HepG2 (cell line): Measurements from ENCODE around the gene TBC1D16. TPM values are rescaled to one million over a fixed set of nuclear protein-coding genes. Genes with fewer than 3 reads are reported as not detected.

Source experiments
- ATF1 ChIP-seq: IDR thresholded peaks from 2 replicates; pipeline ENCODE4 v1.6.1; 2016; ENCODE audit warnings: mild to moderate bottlenecking, control low read depth
- CENPBD1 ChIP-seq: sonication (generic); formaldehyde crosslinking; IDR thresholded peaks from 2 replicates; pipeline ENCODE4 v1.8.0; 2022; ENCODE audit warnings: missing genetic modification reagents, low read depth, mild to moderate bottlenecking, borderline replicate concordance
- EP300 ChIP-seq, 3 experiments: sonication (generic) in 1 of 3; formaldehyde crosslinking in 1 of 3; IDR thresholded peaks; 2 replicates each; pipeline versions ENCODE4 v1.5.1 to v1.6.1; 2011 to 2020; ENCODE audit warnings: low read depth in 2 of 3, low read length in 2 of 3, borderline replicate concordance in 1 of 3, improper control_type of control experiment in 1 of 3, mild to moderate bottlenecking in 1 of 3, missing genetic modification reagents in 1 of 3, moderate library complexity in 1 of 3
- ESRRA ChIP-seq: sonication (generic); formaldehyde crosslinking; IDR thresholded peaks from 2 replicates; pipeline ENCODE4 v1.5.1; 2020; ENCODE audit warnings: mild to moderate bottlenecking, low read depth, missing genetic modification reagents
- ETV6 ChIP-seq: sonication (generic); formaldehyde crosslinking; conservative IDR thresholded peaks from 2 replicates; pipeline ENCODE4 v1.4.0; 2020; ENCODE audit warnings: missing genetic modification reagents
- EZH2 ChIP-seq: conservative IDR thresholded peaks from 2 replicates; pipeline ENCODE4 v1.6.1; 2012; ENCODE audit warnings: mild to moderate bottlenecking, low read depth, low read length, moderate library complexity
- HNRNPUL1 ChIP-seq: fragments of 200-400 bp; formaldehyde crosslinking; IDR thresholded peaks from 2 replicates; pipeline ENCODE4 v1.6.1; 2017; ENCODE audit warnings: low read depth, mild to moderate bottlenecking, low read length, moderate library complexity
- LCORL ChIP-seq, 2 experiments: fragments of 450-650 bp in 1 of 2; sonication (generic) in 1 of 2; formaldehyde crosslinking in 1 of 2; IDR thresholded peaks; 2 replicates each; pipeline versions ENCODE4 v1.5.0 to v1.6.1; 2017 to 2020; ENCODE audit warnings: antibody characterized with exemption in 1 of 2, missing genetic modification reagents in 1 of 2
- MBNL3 ChIP-seq: fragments of 250-450 bp; sonication (Bioruptor Pico); conservative IDR thresholded peaks from 2 replicates; pipeline ENCODE4 v1.8.0; 2022; ENCODE audit warnings: mild to moderate bottlenecking, inconsistent platforms
- MED8 ChIP-seq: sonication (generic); formaldehyde crosslinking; IDR thresholded peaks from 2 replicates; pipeline ENCODE4 v1.8.1; 2023; ENCODE audit warnings: mild to moderate bottlenecking, missing genetic modification reagents; ENCODE audit not compliant: insufficient replicate concordance
- MEIS2 ChIP-seq: sonication (generic); formaldehyde crosslinking; IDR thresholded peaks from 2 replicates; pipeline ENCODE4 v1.9.0; 2021; ENCODE audit warnings: mild to moderate bottlenecking, missing genetic modification reagents
- NR2F2 ChIP-seq: IDR thresholded peaks from 2 replicates; pipeline ENCODE4 v1.6.1; 2012; ENCODE audit warnings: low read depth, inconsistent platforms, borderline replicate concordance
- NR3C1 ChIP-seq: sonication (generic); formaldehyde crosslinking; IDR thresholded peaks from 2 replicates; pipeline ENCODE4 v1.4.0; 2020; ENCODE audit warnings: missing genetic modification reagents
- RXRB ChIP-seq: IDR thresholded peaks from 2 replicates; pipeline ENCODE4 v1.6.1; 2016; ENCODE audit warnings: borderline replicate concordance, missing genetic modification reagents, missing compliant biosample characterization
- SALL2 ChIP-seq: sonication (generic); formaldehyde crosslinking; IDR thresholded peaks from 2 replicates; pipeline ENCODE4 v1.8.1; 2023; ENCODE audit warnings: mild to moderate bottlenecking, missing genetic modification reagents, inconsistent platforms
- SMC3 ChIP-seq: IDR thresholded peaks from 2 replicates; pipeline ENCODE4 v1.6.1; 2011; ENCODE audit warnings: low read length, improper control_type of control experiment
- SSRP1 ChIP-seq: IDR thresholded peaks from 2 replicates; pipeline ENCODE4 v1.6.1; 2016; ENCODE audit warnings: control low read depth
- ZBTB44 ChIP-seq: sonication (generic); formaldehyde crosslinking; IDR thresholded peaks from 2 replicates; pipeline ENCODE4 v1.4.0; 2020; ENCODE audit warnings: missing genetic modification reagents
- ZFP91 ChIP-seq: sonication (generic); formaldehyde crosslinking; IDR thresholded peaks from 2 replicates; pipeline ENCODE4 v1.9.0; 2022; ENCODE audit warnings: missing genetic modification reagents, mild to moderate bottlenecking, borderline replicate concordance
- ZNF30 ChIP-seq: sonication (generic); formaldehyde crosslinking; IDR thresholded peaks from 2 replicates; pipeline ENCODE4 v1.5.0; 2020; ENCODE audit warnings: mild to moderate bottlenecking, missing genetic modification reagents
- ZNF512B ChIP-seq: sonication (generic); formaldehyde crosslinking; IDR thresholded peaks from 2 replicates; pipeline ENCODE4 v1.5.1; 2020; ENCODE audit warnings: missing genetic modification reagents, mild to moderate bottlenecking, borderline replicate concordance
- ZNF570 ChIP-seq: sonication (generic); formaldehyde crosslinking; IDR thresholded peaks from 2 replicates; pipeline ENCODE4 v1.4.0; 2020; ENCODE audit warnings: mild to moderate bottlenecking, missing genetic modification reagents, borderline replicate concordance
- ZNF605 ChIP-seq: sonication (generic); formaldehyde crosslinking; IDR thresholded peaks from 2 replicates; pipeline ENCODE4 v1.8.0; 2022; ENCODE audit warnings: mild to moderate bottlenecking, missing genetic modification reagents
- ZNF776 ChIP-seq: sonication (generic); formaldehyde crosslinking; IDR thresholded peaks from 2 replicates; pipeline ENCODE4 v1.4.0; 2020; ENCODE audit warnings: mild to moderate bottlenecking, missing genetic modification reagents
- ZNF781 ChIP-seq: sonication (generic); formaldehyde crosslinking; IDR thresholded peaks from 2 replicates; pipeline ENCODE4 v1.5.1; 2020; ENCODE audit warnings: borderline replicate concordance, mild to moderate bottlenecking, missing genetic modification reagents; ENCODE audit errors: not compliant biosample characterization
- polyA plus RNA-seq, 8 experiments: library from polyadenylated mRNA; depleted of rRNA in 3 of 8; stranded (reverse) in 7 of 8; unstranded in 1 of 8; fragments of >200 nt; fragmentation: Illumina TruSeq in 4 of 8; extraction: Trizol in 4 of 8; gene quantifications; 2 replicates each; pipeline versions ENCODE4 v1.2.1 to v1.2.3, GENCODE V29; 2011 to 2016; ENCODE audit warnings: low read depth in 4 of 8, missing spikeins in 1 of 8, mixed read lengths in 1 of 8; ENCODE audit not compliant: insufficient read depth in 1 of 8
- total RNA-seq, 5 experiments: library from RNA; depleted of rRNA; stranded (reverse); fragments of >200 nt; fragmentation: Illumina TruSeq; extraction: Trizol; gene quantifications; 2 replicates each; pipeline ENCODE4 v1.2.3, GENCODE V29; 2016; ENCODE audit warnings: low read depth in 1 of 5

TBC1D16 gene
- total and polyA plus RNA-seq, 2 of the 13 experiments (the other 11 are each of a cell fraction or from before 2014, with no cell fraction given), result 14.9 to 24.9 TPM

- TF ChIP-seq ZNF605 (CRISPR knock-in tag), result peak; percentile 55; the same call in 1 of the 2 replicates
- TF ChIP-seq ETV6 (CRISPR knock-in tag), result no peak
- peak; percentile 95 for TF ChIP-seq RXRB (CRISPR knock-in tag)
- TF ChIP-seq MBNL3 (CRISPR knock-in tag), result no peak
- peak; percentile 84 for TF ChIP-seq SMC3
- TF ChIP-seq CENPBD1 (CRISPR knock-in tag), result no peak
- TF ChIP-seq ZNF512B, result no peak
- TF ChIP-seq ZFP91 (CRISPR knock-in tag), result peak; percentile 79
- no peak for TF ChIP-seq ZNF776 (CRISPR knock-in tag)
- TF ChIP-seq NR2F2, result peak; percentile 86
- TF ChIP-seq ATF1 (CRISPR knock-in tag), result no peak
- TF ChIP-seq EZH2, result no peak
- TF ChIP-seq MED8 (CRISPR knock-in tag), result no peak
- peak; percentile 99 for TF ChIP-seq MEIS2 (CRISPR knock-in tag)
- TF ChIP-seq HNRNPUL1, result no peak
- no peak for TF ChIP-seq NR3C1 (CRISPR knock-in tag)
- no peak for TF ChIP-seq ZNF30 (CRISPR knock-in tag)
- TF ChIP-seq ZNF570, result no peak
- TF ChIP-seq SSRP1 (CRISPR knock-in tag), result 0 out of 2 replicates have a peak, but pooled peaks have one; percentile 70
- no peak for TF ChIP-seq ZNF781 (CRISPR knock-in tag)
- peak; percentile 68; the same call in 1 of the 2 replicates for TF ChIP-seq ESRRA (CRISPR knock-in tag)
- TF ChIP-seq SALL2 (CRISPR knock-in tag), result peak; percentile 84
- no peak for TF ChIP-seq LCORL (IDR thresholded peaks at IDR 0.05)
- TF ChIP-seq LCORL (CRISPR knock-in tag; IDR thresholded peaks at IDR 0.05), result peak; percentile 98
- TF ChIP-seq EP300 (IDR thresholded peaks at IDR 0.05; ENCODE audit: low read depth in 2 of 2, low read length in 2 of 2), result peak in 1 of 2 experiments; percentile 22; a peak in 2 of 4 replicates
- no peak; the same call in 1 of the 2 replicates for TF ChIP-seq EP300 (CRISPR knock-in tag; IDR thresholded peaks at IDR 0.05; ENCODE audit: borderline replicate concordance)
- TF ChIP-seq ZBTB44 (CRISPR knock-in tag), result no peak
These were observed 129.8 kb downstream of the TBC1D16 start (continued) for GRCh38 chr17:79905832-79906231.
